ENCODE data around the gene FAM222B.
"Not testable (repeated sequence)": the region's sequence is repeated elsewhere in the genome, so short reads cannot be mapped to it uniquely, and the experiment has no call there.

FAM222B gene

DNA sequence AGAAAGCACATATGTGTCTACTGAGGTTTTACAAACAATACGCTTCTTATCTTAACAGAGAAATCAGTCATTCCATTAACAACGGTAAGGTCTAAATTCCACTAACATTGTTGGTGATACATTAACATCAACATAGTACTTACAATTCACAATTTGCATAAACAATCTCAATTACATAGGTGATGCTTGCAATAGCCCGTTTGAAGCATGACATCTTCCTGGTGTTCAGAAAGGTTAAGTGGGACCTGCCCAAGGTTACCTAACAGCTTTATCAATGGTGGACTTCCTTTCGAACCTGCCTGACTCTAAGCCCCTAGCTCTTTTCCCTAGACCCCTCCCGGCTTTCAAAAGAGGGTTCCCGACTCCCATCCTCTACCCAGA is 699 bp downstream of the FAM222B start:
- Histone ChIP-seq H3K79me2 (ENCODE audit: insufficient read depth, low read length) (peaks cover 49% of the 10 kb centered on the region), H3K9ac (ENCODE audit: low read length) (peak overlapping the region; percentile 85), H4K20me1 (ENCODE audit: low read depth, low read length) (no peaks in the 10 kb centered on the region), H3K36me3 (ENCODE audit: low read length) (no peaks in the 10 kb centered on the region), H3K9me3 (ENCODE audit: insufficient read depth, low read length) (no peaks in the 10 kb centered on the region), H3K27me3 (ENCODE audit: low read length) (no peaks in the 10 kb centered on the region), H3K4me2 (ENCODE audit: low read depth, low read length, poor library complexity, severe bottlenecking) (peak overlapping the region; percentile 63), H3F3A (ENCODE audit: insufficient read depth) (no peaks in the 10 kb centered on the region), H3K9me2 (replicated peaks; ENCODE audit: insufficient read depth, low read length) (no peaks in the 10 kb centered on the region), H2AFZ (ENCODE audit: low read depth, low read length, severe bottlenecking) (peak overlapping the region; percentile 96), H3K4me3 (ENCODE audit: insufficient read depth, low read length, poor library complexity, severe bottlenecking) (peak overlapping the region; percentile 91), H3K27ac (ENCODE audit: low read depth, low read length) (peak overlapping the region; percentile 42)
- TF ChIP-seq CTCF (IDR thresholded peaks at IDR 0.05; ENCODE audit: insufficient read depth, low read length, poor library complexity, severe bottlenecking) (no peak), EZH2phosphoT487 (conservative IDR thresholded peaks at IDR 0.05; ENCODE audit: low read length) (no peak)

DNA sequence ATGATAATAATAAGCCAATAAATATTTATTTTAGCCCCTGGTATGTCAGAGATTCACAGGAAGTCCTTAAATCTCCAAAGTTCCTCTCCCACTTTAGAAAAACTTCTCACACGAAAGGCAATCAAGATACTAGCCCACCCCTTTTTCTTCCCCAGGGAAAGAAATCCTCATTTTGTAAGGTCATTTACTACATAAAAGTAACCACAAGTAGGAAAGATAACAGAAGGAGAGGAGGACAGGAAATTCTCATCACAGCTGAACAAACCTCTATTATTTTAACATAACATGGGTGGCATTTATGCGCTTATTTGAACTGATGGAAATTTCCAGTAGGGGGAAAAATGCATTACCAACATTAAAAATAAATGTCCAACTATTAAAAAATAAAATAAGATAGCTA is 3.4 kb downstream of the FAM222B start:
- Histone ChIP-seq H3K27me3 (ENCODE audit: low read length) (no peaks in the 10 kb centered on the region), H3F3A (ENCODE audit: insufficient read depth) (no peaks in the 10 kb centered on the region), H3K36me3 (ENCODE audit: low read length) (no peaks in the 10 kb centered on the region), H3K4me3 (ENCODE audit: insufficient read depth, low read length, poor library complexity, severe bottlenecking) (no peak overlapping the region), H4K20me1 (ENCODE audit: low read depth, low read length) (no peaks in the 10 kb centered on the region), H3K4me2 (ENCODE audit: low read depth, low read length, poor library complexity, severe bottlenecking) (peak overlapping the region; percentile 28), H3K9me3 (ENCODE audit: insufficient read depth, low read length) (no peaks in the 10 kb centered on the region), H2AFZ (ENCODE audit: low read depth, low read length, severe bottlenecking) (no peak overlapping the region), H3K9me2 (replicated peaks; ENCODE audit: insufficient read depth, low read length) (no peaks in the 10 kb centered on the region), H3K79me2 (ENCODE audit: insufficient read depth, low read length) (peaks cover 64% of the 10 kb centered on the region), H3K27ac (ENCODE audit: low read depth, low read length) (no peak overlapping the region), H3K9ac (ENCODE audit: low read length) (no peak overlapping the region)
- no peak for TF ChIP-seq EZH2phosphoT487 (conservative IDR thresholded peaks at IDR 0.05; ENCODE audit: low read length)

DNA sequence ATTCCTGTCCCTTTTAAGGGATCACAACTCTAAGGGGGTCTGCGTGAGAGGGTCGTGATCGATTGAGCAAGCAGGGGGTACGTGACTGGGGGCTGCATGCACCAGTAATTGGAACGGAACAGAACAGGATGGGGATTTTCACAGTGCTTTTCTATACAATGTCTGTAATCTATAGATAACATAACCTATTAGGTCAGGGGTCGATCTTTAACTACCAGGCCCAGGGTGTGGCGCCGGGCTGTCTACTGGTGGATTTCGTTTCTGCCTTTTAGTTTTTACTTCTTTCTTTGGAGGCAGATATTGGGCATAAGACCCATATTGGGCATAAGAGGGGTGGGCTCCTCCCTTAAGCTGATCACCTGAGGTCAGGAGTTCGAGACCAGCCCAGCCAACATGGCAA is 6.0 kb downstream of the FAM222B start:
- H3F3A ChIP-seq (ENCODE audit: insufficient read depth); H3K36me3 ChIP-seq (ENCODE audit: low read length); H3K9me2 ChIP-seq (replicated peaks; ENCODE audit: insufficient read depth, low read length); H3K9me3 ChIP-seq (ENCODE audit: insufficient read depth, low read length); H3K4me2 ChIP-seq (ENCODE audit: low read depth, low read length, poor library complexity, severe bottlenecking); H3K27ac ChIP-seq (ENCODE audit: low read depth, low read length); H2AFZ ChIP-seq (ENCODE audit: low read depth, low read length, severe bottlenecking); H3K27me3 ChIP-seq (ENCODE audit: low read length); H3K9ac ChIP-seq (ENCODE audit: low read length); H3K4me3 ChIP-seq (ENCODE audit: insufficient read depth, low read length, poor library complexity, severe bottlenecking); H4K20me1 ChIP-seq (ENCODE audit: low read depth, low read length): not testable (repeated sequence)
- peaks cover 74% of the 10 kb centered on the region for H3K79me2 ChIP-seq (ENCODE audit: insufficient read depth, low read length)

- TF ChIP-seq CTCF (IDR thresholded peaks at IDR 0.05; ENCODE audit: insufficient read depth, low read length, poor library complexity, severe bottlenecking) (no peak), EZH2phosphoT487 (conservative IDR thresholded peaks at IDR 0.05; ENCODE audit: low read length) (no peak)
- Histone ChIP-seq H3K9ac (ENCODE audit: low read length) (no peak overlapping the region), H3K79me2 (ENCODE audit: insufficient read depth, low read length) (peaks cover 64% of the 10 kb centered on the region), H4K20me1 (ENCODE audit: low read depth, low read length) (no peaks in the 10 kb centered on the region), H3K36me3 (ENCODE audit: low read length) (no peaks in the 10 kb centered on the region), H3K4me3 (ENCODE audit: insufficient read depth, low read length, poor library complexity, severe bottlenecking) (no peak overlapping the region), H3K4me2 (ENCODE audit: low read depth, low read length, poor library complexity, severe bottlenecking) (no peak overlapping the region), H3F3A (ENCODE audit: insufficient read depth) (no peaks in the 10 kb centered on the region), H3K27ac (ENCODE audit: low read depth, low read length) (no peak overlapping the region), H3K27me3 (ENCODE audit: low read length) (no peaks in the 10 kb centered on the region), H2AFZ (ENCODE audit: low read depth, low read length, severe bottlenecking) (no peak overlapping the region), H3K9me3 (ENCODE audit: insufficient read depth, low read length) (no peaks in the 10 kb centered on the region), H3K9me2 (replicated peaks; ENCODE audit: insufficient read depth, low read length) (no peaks in the 10 kb centered on the region)
These were observed 8.2 kb downstream of the FAM222B start for GRCh38 chr17:28834420-28834819.

All from SU-DHL-6 (cell line).